ENCODE data around the gene PLEKHA7.

The PLEKHA7 gene

DNA sequence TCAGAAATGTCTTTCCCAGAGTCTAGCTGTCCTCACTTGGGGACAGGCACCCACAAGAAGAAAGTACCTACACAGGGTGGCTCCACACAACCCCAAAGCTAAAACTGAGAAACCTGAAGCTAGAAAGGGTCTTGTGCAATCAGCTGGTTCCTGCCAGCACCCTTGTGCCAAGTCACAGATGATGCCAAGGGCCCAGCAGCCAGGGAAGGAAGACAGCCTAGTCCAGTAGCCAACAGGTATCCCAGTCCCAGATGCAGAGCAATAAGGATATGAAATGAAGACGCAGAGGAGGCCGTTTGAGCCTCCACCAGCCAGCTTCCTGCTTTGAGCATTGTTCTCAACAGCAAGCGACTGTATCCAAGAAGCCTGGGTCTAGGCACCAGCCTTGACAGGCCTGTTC lies 6.1 kb downstream of the PLEKHA7 start:
- TF ChIP-seq POLR2A (IDR thresholded peaks at IDR 0.05; ENCODE audit: extremely low read depth, insufficient read length), result no peak
- TF ChIP-seq, protein P1, sequence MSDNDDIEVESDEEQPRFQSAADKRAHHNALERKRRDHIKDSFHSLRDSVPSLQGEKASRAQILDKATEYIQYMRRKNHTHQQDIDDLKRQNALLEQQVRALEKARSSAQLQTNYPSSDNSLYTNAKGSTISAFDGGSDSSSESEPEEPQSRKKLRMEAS (IDR thresholded peaks at IDR 0.05; ENCODE audit: low read depth, low read length), result no peak
- TF ChIP-seq, protein P2, sequence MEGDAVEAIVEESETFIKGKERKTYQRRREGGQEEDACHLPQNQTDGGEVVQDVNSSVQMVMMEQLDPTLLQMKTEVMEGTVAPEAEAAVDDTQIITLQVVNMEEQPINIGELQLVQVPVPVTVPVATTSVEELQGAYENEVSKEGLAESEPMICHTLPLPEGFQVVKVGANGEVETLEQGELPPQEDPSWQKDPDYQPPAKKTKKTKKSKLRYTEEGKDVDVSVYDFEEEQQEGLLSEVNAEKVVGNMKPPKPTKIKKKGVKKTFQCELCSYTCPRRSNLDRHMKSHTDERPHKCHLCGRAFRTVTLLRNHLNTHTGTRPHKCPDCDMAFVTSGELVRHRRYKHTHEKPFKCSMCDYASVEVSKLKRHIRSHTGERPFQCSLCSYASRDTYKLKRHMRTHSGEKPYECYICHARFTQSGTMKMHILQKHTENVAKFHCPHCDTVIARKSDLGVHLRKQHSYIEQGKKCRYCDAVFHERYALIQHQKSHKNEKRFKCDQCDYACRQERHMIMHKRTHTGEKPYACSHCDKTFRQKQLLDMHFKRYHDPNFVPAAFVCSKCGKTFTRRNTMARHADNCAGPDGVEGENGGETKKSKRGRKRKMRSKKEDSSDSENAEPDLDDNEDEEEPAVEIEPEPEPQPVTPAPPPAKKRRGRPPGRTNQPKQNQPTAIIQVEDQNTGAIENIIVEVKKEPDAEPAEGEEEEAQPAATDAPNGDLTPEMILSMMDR (IDR thresholded peaks at IDR 0.05; ENCODE audit: low read depth, low read length), result no peak
- no peak for TF ChIP-seq MYC (IDR thresholded peaks at IDR 0.05; ENCODE audit: low read depth, low read length)
- DNase-seq (ENCODE audit: low read depth), result no peak
- H3K4me3 ChIP-seq (ENCODE audit: low read depth, low read length), result no peak overlapping the region

DNA sequence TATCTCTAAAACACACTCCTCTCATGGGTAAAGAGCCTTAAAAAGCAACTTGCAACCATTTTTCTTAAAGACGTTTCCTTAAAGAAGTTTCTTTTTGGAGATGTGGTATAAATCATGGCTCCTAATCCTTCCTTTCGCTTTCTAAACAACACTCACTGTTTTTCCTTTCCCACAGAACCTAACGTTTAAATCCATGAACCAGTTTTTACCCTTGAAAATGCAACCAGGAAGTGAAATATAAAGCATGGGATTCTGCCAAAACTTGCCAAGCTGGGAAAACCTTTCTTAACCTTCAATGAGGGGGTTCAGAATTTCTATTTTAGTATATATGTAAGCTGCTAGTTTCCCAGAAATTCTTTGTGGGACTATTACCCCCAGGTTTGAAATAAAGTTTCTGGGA lies 8.6 kb downstream of the PLEKHA7 start:
- no peak overlapping the region for H3K4me3 ChIP-seq (ENCODE audit: low read depth, low read length)
- no peak for DNase-seq (ENCODE audit: low read depth)
- TF ChIP-seq MYC (IDR thresholded peaks at IDR 0.05; ENCODE audit: low read depth, low read length), result no peak
- TF ChIP-seq POLR2A (IDR thresholded peaks at IDR 0.05; ENCODE audit: extremely low read depth, insufficient read length), result no peak
- TF ChIP-seq, protein P2 (IDR thresholded peaks at IDR 0.05; ENCODE audit: low read depth, low read length), result no peak
- TF ChIP-seq, protein P1 (IDR thresholded peaks at IDR 0.05; ENCODE audit: low read depth, low read length), result no peak

DNA sequence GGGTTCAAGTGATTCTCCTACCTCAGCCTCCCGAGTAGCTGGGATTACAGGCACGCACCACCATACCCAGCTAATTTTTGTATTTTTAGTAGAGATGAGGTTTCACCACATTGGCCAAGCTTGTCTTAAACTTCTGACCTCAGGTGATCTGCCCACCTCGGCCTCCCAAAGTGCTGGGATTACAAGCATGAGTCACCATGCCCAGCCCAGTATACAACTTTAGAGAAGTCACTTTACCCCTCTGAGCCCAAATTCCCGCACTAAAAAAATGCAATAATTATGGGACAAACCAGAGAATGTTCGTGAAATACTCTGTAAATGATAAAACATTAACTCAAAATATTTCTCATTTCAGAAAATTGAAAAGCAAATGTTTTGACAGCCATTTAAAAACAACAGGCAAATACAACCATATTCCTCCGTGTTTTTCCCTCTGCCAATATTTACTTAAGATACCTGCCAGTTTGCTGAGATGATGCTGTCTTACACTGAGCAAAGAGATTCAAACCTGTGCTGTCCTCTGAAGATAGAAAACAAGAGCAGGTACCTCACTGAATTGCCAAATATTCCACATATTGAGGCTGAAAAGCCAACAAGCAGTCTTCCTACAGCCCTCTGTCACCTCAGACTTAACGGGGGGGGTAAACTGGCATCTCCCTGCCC lies 9.6 kb downstream of the PLEKHA7 start:
- no peak overlapping the region for H3K4me3 ChIP-seq (ENCODE audit: low read depth, low read length)

DNA sequence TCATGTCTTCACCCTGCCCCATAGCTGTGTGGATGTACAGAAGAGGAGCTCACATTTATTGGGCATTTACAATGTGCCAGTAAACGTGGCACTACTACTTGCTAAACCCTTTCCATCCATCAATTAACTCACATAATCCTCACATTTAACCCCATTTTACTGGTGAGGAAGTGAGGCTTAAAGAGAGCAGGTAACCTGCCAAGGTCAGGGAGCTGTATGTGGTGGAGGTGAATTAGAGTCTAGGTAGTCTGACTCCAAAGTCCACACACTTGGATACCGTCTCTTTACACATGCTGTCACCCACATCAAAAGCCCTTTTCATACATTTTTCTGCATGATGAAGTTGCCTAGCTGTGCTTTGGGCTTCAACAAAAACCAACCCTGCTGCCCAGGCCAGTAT lies 10.8 kb downstream of the PLEKHA7 start:
- no peak for DNase-seq (ENCODE audit: low read depth)
- TF ChIP-seq, protein P1 (IDR thresholded peaks at IDR 0.05; ENCODE audit: low read depth, low read length), result no peak
- TF ChIP-seq, protein P2 (IDR thresholded peaks at IDR 0.05; ENCODE audit: low read depth, low read length), result no peak
- TF ChIP-seq MYC (IDR thresholded peaks at IDR 0.05; ENCODE audit: low read depth, low read length), result no peak
- no peak for TF ChIP-seq POLR2A (IDR thresholded peaks at IDR 0.05; ENCODE audit: extremely low read depth, insufficient read length)
- H3K4me3 ChIP-seq (ENCODE audit: low read depth, low read length), result no peak overlapping the region

More for the DNA sequence above, 9.6 kb downstream of the PLEKHA7 start:
- DNase-seq (ENCODE audit: low read depth), result no peak
- no peak for TF ChIP-seq POLR2A (IDR thresholded peaks at IDR 0.05; ENCODE audit: extremely low read depth, insufficient read length)
- TF ChIP-seq, protein P1 (IDR thresholded peaks at IDR 0.05; ENCODE audit: low read depth, low read length), result no peak
- TF ChIP-seq, protein P2 (IDR thresholded peaks at IDR 0.05; ENCODE audit: low read depth, low read length), result no peak
- TF ChIP-seq MYC (IDR thresholded peaks at IDR 0.05; ENCODE audit: low read depth, low read length), result no peak

- no peak for DNase-seq (ENCODE audit: low read depth)
- TF ChIP-seq, protein P2 (IDR thresholded peaks at IDR 0.05; ENCODE audit: low read depth, low read length), result no peak
- TF ChIP-seq, protein P1 (IDR thresholded peaks at IDR 0.05; ENCODE audit: low read depth, low read length), result no peak
- TF ChIP-seq MYC (IDR thresholded peaks at IDR 0.05; ENCODE audit: low read depth, low read length), result no peak
- TF ChIP-seq POLR2A (IDR thresholded peaks at IDR 0.05; ENCODE audit: extremely low read depth, insufficient read length), result no peak
- no peak overlapping the region for H3K4me3 ChIP-seq (ENCODE audit: low read depth, low read length)
These were observed 11.7 kb downstream of the PLEKHA7 start for GRCh38 chr11:17002543-17002942.
